ENCODE results near the gene NCSTN.

Gene NCSTN

GRCh38 chr1:160338580-160338979 is 4.6 kb upstream of the NCSTN start:
- DNase-seq (ENCODE audit: low spot score in 2 of 2), result no peak
- no peak for ATAC-seq (ENCODE audit: low read depth)
- H3K27ac Mint-ChIP-seq, result peak overlapping the region; percentile 2
- H3K4me1 Mint-ChIP-seq, result peaks cover 23% of the 10 kb centered on the region
- no peaks in the 10 kb centered on the region for H3K27me3 Mint-ChIP-seq
- H3K9me3 Mint-ChIP-seq, result no peaks in the 10 kb centered on the region
- H3K36me3 Mint-ChIP-seq, result peaks cover 27% of the 10 kb centered on the region
- no peak overlapping the region for H3K4me3 Mint-ChIP-seq

- no peak overlapping the region for H3K4me3 Mint-ChIP-seq
- H3K4me1 Mint-ChIP-seq, result peaks cover 31% of the 10 kb centered on the region
- no peak for DNase-seq (ENCODE audit: low spot score in 2 of 2)
- no peak for ATAC-seq (ENCODE audit: low read depth)
- H3K27me3 Mint-ChIP-seq, result no peaks in the 10 kb centered on the region
- peak overlapping the region; percentile 2 for H3K27ac Mint-ChIP-seq
- no peaks in the 10 kb centered on the region for H3K9me3 Mint-ChIP-seq
- peaks cover 24% of the 10 kb centered on the region for H3K36me3 Mint-ChIP-seq
Measured at GRCh38 chr1:160340146-160340545, 3.0 kb upstream of the NCSTN start.

- Mint-ChIP-seq H3K27ac (peak overlapping the region; percentile 84), H3K9me3 (no peaks in the 10 kb centered on the region), H3K4me3 (no peak overlapping the region), H3K4me1 (peaks cover 31% of the 10 kb centered on the region), H3K36me3 (peaks cover 22% of the 10 kb centered on the region), H3K27me3 (no peaks in the 10 kb centered on the region)
- DNase-seq (ENCODE audit: low spot score in 2 of 2) (no peak), ATAC-seq (ENCODE audit: low read depth) (no peak)
Measured at GRCh38 chr1:160340866-160341265, 2.3 kb upstream of the NCSTN start.

GRCh38 chr1:160342526-160342925 is 657 bp upstream of the NCSTN start:
- DNase-seq (ENCODE audit: low spot score in 2 of 2) (no peak), ATAC-seq (ENCODE audit: low read depth) (no peak)
- Mint-ChIP-seq H3K27ac (peak overlapping the region; percentile 99), H3K9me3 (no peaks in the 10 kb centered on the region), H3K4me3 (peak overlapping the region; percentile 95), H3K27me3 (no peaks in the 10 kb centered on the region), H3K4me1 (peaks cover 34% of the 10 kb centered on the region), H3K36me3 (peaks cover 19% of the 10 kb centered on the region)

- H3K36me3 Mint-ChIP-seq, result peaks cover 10% of the 10 kb centered on the region
- peak overlapping the region; percentile 95 for H3K4me3 Mint-ChIP-seq
- H3K27me3 Mint-ChIP-seq, result no peaks in the 10 kb centered on the region
- H3K27ac Mint-ChIP-seq, result peak overlapping the region; percentile 99
- DNase-seq (ENCODE audit: low spot score in 2 of 2) (no peak), ATAC-seq (ENCODE audit: low read depth) (no peak)
- no peaks in the 10 kb centered on the region for H3K9me3 Mint-ChIP-seq
- peaks cover 31% of the 10 kb centered on the region for H3K4me1 Mint-ChIP-seq
Measured at GRCh38 chr1:160344241-160344640, 1.1 kb downstream of the NCSTN start.

GRCh38 chr1:160344936-160345335 is 1.8 kb downstream of the NCSTN start:
- no peak for ATAC-seq (ENCODE audit: low read depth)
- H3K4me1 Mint-ChIP-seq, result peaks cover 31% of the 10 kb centered on the region

GRCh38 chr1:160346463-160346862 is 3.3 kb downstream of the NCSTN start:
- Mint-ChIP-seq H3K27me3 (no peaks in the 10 kb centered on the region), H3K27ac (peak overlapping the region; percentile 81), H3K9me3 (no peaks in the 10 kb centered on the region), H3K4me3 (peak overlapping the region; percentile 41), H3K4me1 (peaks cover 23% of the 10 kb centered on the region), H3K36me3 (peaks cover 13% of the 10 kb centered on the region)
- no peak for DNase-seq (ENCODE audit: low spot score in 2 of 2)
- no peak for ATAC-seq (ENCODE audit: low read depth)

More at GRCh38 chr1:160344936-160345335, 1.8 kb downstream of the NCSTN start:
- peaks cover 12% of the 10 kb centered on the region for H3K36me3 Mint-ChIP-seq
- H3K9me3 Mint-ChIP-seq, result no peaks in the 10 kb centered on the region
- H3K27me3 Mint-ChIP-seq, result no peaks in the 10 kb centered on the region
- H3K27ac Mint-ChIP-seq, result no peak overlapping the region
- H3K4me3 Mint-ChIP-seq, result peak overlapping the region; percentile 95
- no peak for DNase-seq (ENCODE audit: low spot score in 2 of 2)

GRCh38 chr1:160346958-160347357 is 3.8 kb downstream of the NCSTN start:
- H3K4me3 Mint-ChIP-seq, result peak overlapping the region; percentile 41
- ATAC-seq (ENCODE audit: low read depth) (peak; percentile 62), DNase-seq (ENCODE audit: low spot score in 2 of 2) (peak; percentile 28 to 55)
- peak overlapping the region; percentile 81 for H3K27ac Mint-ChIP-seq
- H3K4me1 Mint-ChIP-seq, result peaks cover 23% of the 10 kb centered on the region
- no peaks in the 10 kb centered on the region for H3K9me3 Mint-ChIP-seq
- H3K36me3 Mint-ChIP-seq, result peaks cover 14% of the 10 kb centered on the region
- H3K27me3 Mint-ChIP-seq, result no peaks in the 10 kb centered on the region

GRCh38 chr1:160351629-160352028 is 8.4 kb downstream of the NCSTN start:
- no peak for DNase-seq (ENCODE audit: low spot score in 2 of 2)
- Mint-ChIP-seq H3K27ac (no peak overlapping the region), H3K36me3 (peaks cover 46% of the 10 kb centered on the region), H3K9me3 (no peaks in the 10 kb centered on the region), H3K4me3 (no peak overlapping the region), H3K27me3 (no peaks in the 10 kb centered on the region), H3K4me1 (peaks cover 6% of the 10 kb centered on the region)
- ATAC-seq (ENCODE audit: low read depth), result no peak

GRCh38 chr1:160352555-160352954 is 9.4 kb downstream of the NCSTN start:
- Mint-ChIP-seq H3K27me3 (no peaks in the 10 kb centered on the region), H3K9me3 (no peaks in the 10 kb centered on the region), H3K4me1 (peaks cover 2% of the 10 kb centered on the region), H3K4me3 (no peak overlapping the region), H3K27ac (peak overlapping the region; percentile 63), H3K36me3 (peaks cover 53% of the 10 kb centered on the region)
- DNase-seq (ENCODE audit: low spot score in 2 of 2), result no peak
- no peak for ATAC-seq (ENCODE audit: low read depth)

GRCh38 chr1:160353223-160353622 is 10.0 kb downstream of the NCSTN start:
- Mint-ChIP-seq H3K27me3 (no peaks in the 10 kb centered on the region), H3K36me3 (peaks cover 59% of the 10 kb centered on the region), H3K9me3 (no peaks in the 10 kb centered on the region), H3K4me3 (no peak overlapping the region), H3K27ac (peak overlapping the region; percentile 63), H3K4me1 (no peaks in the 10 kb centered on the region)
- no peak for DNase-seq (ENCODE audit: low spot score in 2 of 2)
- ATAC-seq (ENCODE audit: low read depth), result no peak

- Mint-ChIP-seq H3K9me3 (no peaks in the 10 kb centered on the region), H3K27ac (no peak overlapping the region), H3K27me3 (no peaks in the 10 kb centered on the region), H3K4me1 (no peaks in the 10 kb centered on the region), H3K4me3 (no peak overlapping the region), H3K36me3 (peaks cover 64% of the 10 kb centered on the region)
- ATAC-seq (ENCODE audit: low read depth) (peak; percentile 55), DNase-seq (ENCODE audit: low spot score in 2 of 2) (peak in 1 of 2 donors; percentile 14)
Measured at GRCh38 chr1:160354388-160354985, 11.3 kb downstream of the NCSTN start.

GRCh38 chr1:160357286-160358002 is 14.3 kb downstream of the NCSTN start:
- DNase-seq (ENCODE audit: low spot score in 2 of 2), result no peak
- no peak overlapping the region for H3K4me3 Mint-ChIP-seq
- no peak for ATAC-seq (ENCODE audit: low read depth)
- H3K27me3 Mint-ChIP-seq, result no peaks in the 10 kb centered on the region
- H3K36me3 Mint-ChIP-seq, result peaks cover 56% of the 10 kb centered on the region
- no peaks in the 10 kb centered on the region for H3K9me3 Mint-ChIP-seq
- peak overlapping the region; percentile 33 for H3K27ac Mint-ChIP-seq
- H3K4me1 Mint-ChIP-seq, result peaks cover 4% of the 10 kb centered on the region

GRCh38 chr1:160358073-160358472 is 14.9 kb downstream of the NCSTN start:
- peaks cover 54% of the 10 kb centered on the region for H3K36me3 Mint-ChIP-seq

More at GRCh38 chr1:160358073-160358472, 14.9 kb downstream of the NCSTN start:
- no peak for ATAC-seq (ENCODE audit: low read depth)
- H3K9me3 Mint-ChIP-seq, result no peaks in the 10 kb centered on the region
- H3K4me3 Mint-ChIP-seq, result no peak overlapping the region
- no peaks in the 10 kb centered on the region for H3K27me3 Mint-ChIP-seq
- no peak overlapping the region for H3K27ac Mint-ChIP-seq
- no peak for DNase-seq (ENCODE audit: low spot score in 2 of 2)
- peaks cover 4% of the 10 kb centered on the region for H3K4me1 Mint-ChIP-seq
